Measurements from ENCODE around the gene GOPC. TPM values are rescaled to one million over a fixed set of nuclear protein-coding genes. Genes with fewer than 3 reads are reported as not detected.

GOPC gene
- total and polyA plus RNA-seq, 2 donors (not counting 1 experiment from before 2014, with no cell fraction given): 8.9 to 26.7 TPM

DNA sequence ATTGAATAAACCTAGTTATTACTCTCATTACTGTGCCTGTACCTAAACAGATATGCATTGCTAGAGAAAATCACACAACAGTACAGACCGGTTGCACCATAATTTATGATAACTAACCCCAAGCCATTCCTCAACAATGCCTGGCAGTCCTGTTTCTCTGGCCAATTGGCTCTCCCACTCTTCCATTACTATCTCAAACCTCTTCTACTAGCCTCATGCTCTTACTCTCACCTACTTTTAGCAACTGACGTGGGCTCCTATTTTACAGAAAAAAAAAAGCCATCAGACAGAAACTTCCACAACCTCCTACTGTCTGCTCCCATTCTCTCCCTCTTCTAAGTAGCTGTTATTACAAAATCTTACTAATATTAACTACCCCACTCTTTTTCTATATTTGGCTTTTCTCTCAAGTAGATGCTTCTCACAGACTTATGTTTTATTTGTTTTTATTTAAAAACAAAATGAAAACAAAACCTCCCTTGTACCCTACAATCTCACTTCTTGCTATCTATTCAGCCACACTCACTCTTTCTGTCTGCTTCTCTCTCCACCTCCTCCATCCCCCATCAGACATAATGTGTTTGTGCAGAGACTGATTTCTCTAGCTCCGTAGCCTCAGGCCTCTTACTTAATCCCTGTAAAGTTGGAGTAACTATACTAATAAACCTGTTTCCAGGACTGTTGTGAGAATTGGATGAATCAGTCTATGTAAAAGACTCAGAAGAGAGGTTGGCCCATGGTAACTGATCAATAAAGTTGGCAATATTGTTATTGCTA, 9.1 kb downstream of the GOPC start:
- Histone ChIP-seq H3K4me3 (ENCODE audit: control extremely low read depth in 1 of 5, extremely low read depth in 1 of 5, insufficient read depth in 1 of 5, low read depth in 2 of 5, low read length in 4 of 5) (no peak overlapping the region), H3K27ac (ENCODE audit: low read length in 2 of 2) (no peak overlapping the region), H3K9me3 (ENCODE audit: control extremely low read depth in 1 of 3, control insufficient read depth in 2 of 3, insufficient read depth in 1 of 3, low read length in 2 of 3) (no peaks in the 10 kb centered on the region), H3K36me3 (replicated peaks in 1 of 2; ENCODE audit: control extremely low read depth in 1 of 2, control insufficient read depth in 1 of 2, extremely low read depth in 1 of 2, insufficient read depth in 2 of 2, low read length in 1 of 2) (peaks cover 0 to 8% of the 10 kb centered on the region in 2 experiments), H3K4me2 (replicated peaks; ENCODE audit: low read depth, low read length, poor library complexity, severe bottlenecking) (no peak overlapping the region), H3K27me3 (replicated peaks in 1 of 4; ENCODE audit: control extremely low read depth in 1 of 4, control insufficient read depth in 3 of 4, insufficient read depth in 4 of 4, low read length in 3 of 4) (no peaks in the 10 kb centered on the region), H2AFZ (ENCODE audit: insufficient read depth, low read depth, low read length, poor library complexity, severe bottlenecking) (no peak overlapping the region), H3K9ac (ENCODE audit: low read length) (no peak overlapping the region), H3K4me1 (ENCODE audit: control insufficient read depth in 2 of 2, insufficient read depth in 2 of 2, low read length in 2 of 2) (no peaks in the 10 kb centered on the region), H4K20me1 (ENCODE audit: control insufficient read depth, insufficient read depth, low read length, poor library complexity, severe bottlenecking) (peaks cover 57% of the 10 kb centered on the region), H3K79me2 (ENCODE audit: control insufficient read depth, insufficient read depth, low read length) (peaks cover 66% of the 10 kb centered on the region)
- ChIA-PET CTCF (no interaction called here), POLR2A (no interaction called here)
- DNase-seq (no peak), ATAC-seq (ENCODE audit: low read depth) (no peak)
- Mint-ChIP-seq H3K4me3 (no peak overlapping the region), H3K4me1 (peaks cover 16% of the 10 kb centered on the region), H3K27me3 (no peaks in the 10 kb centered on the region), H3K27ac (no peak overlapping the region), H3K9me3 (ENCODE audit: insufficient read depth) (no peaks in the 10 kb centered on the region)
- TF ChIP-seq, protein P1, sequence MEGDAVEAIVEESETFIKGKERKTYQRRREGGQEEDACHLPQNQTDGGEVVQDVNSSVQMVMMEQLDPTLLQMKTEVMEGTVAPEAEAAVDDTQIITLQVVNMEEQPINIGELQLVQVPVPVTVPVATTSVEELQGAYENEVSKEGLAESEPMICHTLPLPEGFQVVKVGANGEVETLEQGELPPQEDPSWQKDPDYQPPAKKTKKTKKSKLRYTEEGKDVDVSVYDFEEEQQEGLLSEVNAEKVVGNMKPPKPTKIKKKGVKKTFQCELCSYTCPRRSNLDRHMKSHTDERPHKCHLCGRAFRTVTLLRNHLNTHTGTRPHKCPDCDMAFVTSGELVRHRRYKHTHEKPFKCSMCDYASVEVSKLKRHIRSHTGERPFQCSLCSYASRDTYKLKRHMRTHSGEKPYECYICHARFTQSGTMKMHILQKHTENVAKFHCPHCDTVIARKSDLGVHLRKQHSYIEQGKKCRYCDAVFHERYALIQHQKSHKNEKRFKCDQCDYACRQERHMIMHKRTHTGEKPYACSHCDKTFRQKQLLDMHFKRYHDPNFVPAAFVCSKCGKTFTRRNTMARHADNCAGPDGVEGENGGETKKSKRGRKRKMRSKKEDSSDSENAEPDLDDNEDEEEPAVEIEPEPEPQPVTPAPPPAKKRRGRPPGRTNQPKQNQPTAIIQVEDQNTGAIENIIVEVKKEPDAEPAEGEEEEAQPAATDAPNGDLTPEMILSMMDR (IDR thresholded peaks at IDR 0.05): no peak
- TF ChIP-seq EZH2 (IDR thresholded peaks at IDR 0.05; ENCODE audit: borderline replicate concordance, insufficient read depth, low read depth, low read length, poor library complexity, severe bottlenecking): no peak
- intact Hi-C loops (cut with micrococcal nuclease): no loop called here
- 100% methylated on average over 2 of the region's 3 CpGs for WGBS (ENCODE audit: insufficient coverage)

DNA sequence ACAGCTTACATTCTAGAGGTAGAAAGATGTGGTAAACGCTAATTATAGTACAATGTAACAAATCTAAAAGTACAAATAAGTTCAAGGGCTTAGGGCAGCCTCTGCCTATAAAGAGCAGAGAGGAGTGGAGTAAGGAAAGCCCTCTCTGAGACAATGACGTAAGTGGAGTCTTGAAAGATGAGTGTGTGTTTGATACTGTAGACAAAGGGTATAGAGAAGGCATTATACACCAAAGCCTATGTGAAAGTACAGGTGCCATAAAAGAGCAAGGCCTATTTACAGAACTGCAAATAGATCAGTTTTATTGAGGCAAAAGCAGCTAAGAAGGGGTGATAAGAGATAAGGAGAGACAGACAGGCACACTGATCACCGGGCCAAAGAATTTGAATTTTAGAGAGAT, 10.9 kb downstream of the GOPC start:
- no peak overlapping the region for H3K4me3 Mint-ChIP-seq
- Histone ChIP-seq H2AFZ (ENCODE audit: insufficient read depth, low read depth, low read length, poor library complexity, severe bottlenecking) (no peak overlapping the region), H3K4me1 (ENCODE audit: control insufficient read depth in 2 of 2, insufficient read depth in 2 of 2, low read length in 2 of 2) (no peaks in the 10 kb centered on the region), H3K9ac (ENCODE audit: low read length) (no peak overlapping the region), H3K4me3 (ENCODE audit: control extremely low read depth in 1 of 5, extremely low read depth in 1 of 5, insufficient read depth in 1 of 5, low read depth in 2 of 5, low read length in 4 of 5) (no peak overlapping the region), H4K20me1 (ENCODE audit: control insufficient read depth, insufficient read depth, low read length, poor library complexity, severe bottlenecking) (peaks cover 52% of the 10 kb centered on the region), H3K9me3 (ENCODE audit: control extremely low read depth in 1 of 3, control insufficient read depth in 2 of 3, insufficient read depth in 1 of 3, low read length in 2 of 3) (no peaks in the 10 kb centered on the region), H3K27me3 (replicated peaks in 1 of 4; ENCODE audit: control extremely low read depth in 1 of 4, control insufficient read depth in 3 of 4, insufficient read depth in 4 of 4, low read length in 3 of 4) (no peaks in the 10 kb centered on the region), H3K36me3 (replicated peaks in 1 of 2; ENCODE audit: control extremely low read depth in 1 of 2, control insufficient read depth in 1 of 2, extremely low read depth in 1 of 2, insufficient read depth in 2 of 2, low read length in 1 of 2) (peaks cover 0 to 8% of the 10 kb centered on the region in 2 experiments), H3K79me2 (ENCODE audit: control insufficient read depth, insufficient read depth, low read length) (peaks cover 57% of the 10 kb centered on the region), H3K27ac (ENCODE audit: low read length in 2 of 2) (no peak overlapping the region), H3K4me2 (replicated peaks; ENCODE audit: low read depth, low read length, poor library complexity, severe bottlenecking) (no peak overlapping the region)
- 100% methylated on average over 1 of the region's 3 CpGs for WGBS (ENCODE audit: insufficient coverage)
- peaks cover 16% of the 10 kb centered on the region for H3K4me1 Mint-ChIP-seq
- no peak overlapping the region for H3K27ac Mint-ChIP-seq
- TF ChIP-seq, protein P1 (IDR thresholded peaks at IDR 0.05): no peak
- TF ChIP-seq EZH2 (IDR thresholded peaks at IDR 0.05; ENCODE audit: borderline replicate concordance, insufficient read depth, low read depth, low read length, poor library complexity, severe bottlenecking): no peak
- POLR2A ChIA-PET: no interaction called here
- intact Hi-C loops (cut with micrococcal nuclease): no loop called here
- no peaks in the 10 kb centered on the region for H3K9me3 Mint-ChIP-seq (ENCODE audit: insufficient read depth)
- H3K27me3 Mint-ChIP-seq: no peaks in the 10 kb centered on the region
- ATAC-seq (ENCODE audit: low read depth) (no peak), DNase-seq (no peak)
- CTCF ChIA-PET: interaction anchor here (1.9 kb wide), 1 partner anchor 13 kb away, joined by 8 read pairs; no protein-coding TSS in a partner anchor
